HTERT RPE-1 (cell line): ENCODE results near the gene RGMB.

Source experiments
- in situ Hi-C: fragments of 300-500 bp; cut with MboI; formaldehyde crosslinking; loops from 4 replicates; pipeline ENCODE4 v1.14.3; 2020; ENCODE audit warnings: low sequenced_read_pairs

Gene RGMB

DNA sequence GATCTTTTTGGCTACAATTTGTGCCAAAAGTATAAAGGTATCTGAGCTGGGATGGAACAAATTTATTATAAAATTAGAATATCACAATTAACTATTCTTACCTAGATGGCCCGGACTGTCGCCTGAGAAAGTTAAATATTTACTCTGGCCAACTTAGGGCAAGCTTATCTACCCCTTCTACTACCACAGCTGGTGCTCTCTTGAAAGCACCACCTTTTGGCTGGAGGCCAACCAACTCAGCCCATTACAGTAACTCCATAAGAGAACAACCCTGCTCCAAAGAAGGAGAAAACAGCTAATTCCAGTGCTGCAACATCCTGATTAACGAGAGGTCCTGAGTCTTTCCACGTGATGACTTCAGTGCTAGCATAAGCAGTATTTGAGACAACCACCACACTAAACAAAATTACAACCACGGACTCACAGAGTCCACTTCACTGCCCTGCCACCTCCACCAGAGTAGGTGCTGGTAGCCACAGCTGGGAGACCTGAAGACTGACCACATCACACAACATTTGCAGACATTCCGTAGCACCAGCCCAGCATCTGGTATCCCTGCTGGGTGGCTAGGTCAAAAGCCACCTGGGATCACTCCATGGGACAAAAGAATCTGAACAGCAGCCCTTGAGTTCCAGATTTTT, 43.2 kb downstream of the RGMB start:
- in situ Hi-C loops, result no loop called here

DNA sequence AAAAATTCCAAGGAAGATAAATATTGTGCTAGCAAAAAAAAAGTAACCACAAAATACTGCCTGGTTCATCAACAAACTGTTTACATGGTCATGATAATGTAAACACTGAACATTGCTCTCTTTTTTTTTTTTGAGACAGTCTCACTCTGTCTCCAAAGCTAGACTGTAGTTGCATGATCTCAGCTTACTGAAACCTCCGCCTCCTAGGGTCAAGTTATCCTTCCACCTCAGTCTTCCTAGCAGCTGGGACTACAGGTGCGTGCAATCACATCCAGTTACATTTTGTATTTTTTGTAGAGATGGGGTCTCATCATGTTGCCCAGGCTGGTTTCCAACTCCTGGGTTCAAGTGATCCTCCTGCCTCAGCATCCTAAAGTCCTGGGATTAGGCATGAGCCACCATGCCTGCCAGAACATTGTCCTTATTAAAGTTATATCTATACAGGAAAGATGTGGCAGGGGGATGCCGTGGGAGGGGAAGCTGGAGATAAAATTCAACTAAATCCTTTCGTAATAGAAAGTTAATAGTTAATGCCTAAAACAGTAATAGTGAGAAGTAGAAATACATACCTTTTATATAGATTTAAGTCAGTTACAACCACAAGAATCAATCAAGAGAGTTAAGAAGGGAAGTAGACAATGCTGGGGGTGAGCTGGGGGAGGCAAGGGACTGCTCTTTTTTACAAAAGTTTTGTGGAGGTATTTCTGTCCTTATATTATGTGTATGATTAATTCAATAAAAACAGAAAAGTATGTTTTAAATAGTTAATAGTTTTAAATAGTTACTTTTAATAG, 52.3 kb downstream of the RGMB start:
- in situ Hi-C loops, result no loop called here

DNA sequence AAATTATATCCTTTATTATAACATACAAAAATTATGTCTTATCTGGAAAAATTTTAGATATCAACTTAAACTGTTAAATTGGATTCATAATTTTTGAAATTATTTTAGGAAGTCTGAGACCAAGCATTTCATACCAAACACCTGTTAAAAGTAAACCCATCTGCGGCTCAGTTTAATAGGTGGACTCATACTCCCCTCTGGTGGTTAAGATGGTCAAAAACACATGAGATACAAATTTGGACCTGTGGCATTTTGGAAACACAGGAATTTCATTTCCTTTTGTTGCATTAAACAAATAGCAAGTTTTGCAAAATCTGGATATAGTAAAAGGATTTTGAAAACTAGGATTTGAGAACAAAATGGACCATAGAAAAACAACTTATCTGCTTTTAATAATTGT, 53.7 kb downstream of the RGMB start:
- in situ Hi-C loops, result no loop called here

DNA sequence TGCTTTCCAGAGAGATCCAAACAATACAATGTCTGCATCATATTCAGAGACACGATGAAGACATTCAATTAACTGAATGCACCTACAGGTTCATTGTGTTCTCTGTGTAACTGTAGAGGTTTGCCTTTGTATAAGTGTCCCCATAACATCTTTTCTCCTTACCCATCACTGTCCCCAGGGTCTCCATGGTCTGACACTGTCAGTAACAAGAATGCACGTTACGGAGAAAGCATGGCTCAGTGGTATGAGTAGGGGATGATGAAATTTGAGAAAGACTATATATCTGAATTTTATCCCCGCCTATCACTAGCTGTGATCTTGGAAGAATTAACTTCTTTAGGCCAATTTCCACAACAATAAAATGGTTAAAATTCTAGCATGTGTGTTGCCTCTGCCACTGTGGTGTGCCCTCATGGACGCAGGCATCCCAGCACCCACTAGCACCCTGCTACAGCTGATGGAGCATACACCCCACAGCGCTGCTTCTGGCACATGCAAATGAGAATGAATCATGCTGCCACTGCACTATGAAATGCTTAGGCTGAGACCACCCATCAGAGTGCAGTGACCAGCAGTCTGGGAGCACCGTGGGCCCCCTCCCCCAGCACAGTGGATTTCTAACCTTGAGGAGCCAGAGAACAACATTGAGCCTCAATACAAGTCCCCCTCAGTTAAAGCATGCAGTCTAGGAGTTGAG, 54.3 kb downstream of the RGMB start:
- in situ Hi-C loops, result no loop called here

DNA sequence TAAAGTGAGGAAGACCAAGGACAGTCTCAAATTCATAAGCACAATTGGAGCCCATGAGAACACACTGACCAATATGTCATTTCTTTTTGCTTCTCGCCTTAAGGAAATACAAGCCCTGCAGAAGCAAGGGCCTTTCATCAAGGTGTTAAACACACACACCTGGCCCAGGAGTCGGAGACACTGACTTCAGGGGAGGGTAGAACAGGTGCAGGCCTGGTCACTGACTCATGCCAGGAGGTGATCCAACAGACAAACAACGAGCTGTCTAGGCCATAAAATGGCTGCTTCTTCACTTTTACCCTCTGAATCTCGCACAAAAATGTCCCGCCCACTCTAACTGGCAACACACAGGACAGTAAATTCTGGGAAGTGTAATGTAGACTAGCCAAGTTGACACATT, 62.7 kb downstream of the RGMB start:
- in situ Hi-C loops, result no loop called here

DNA sequence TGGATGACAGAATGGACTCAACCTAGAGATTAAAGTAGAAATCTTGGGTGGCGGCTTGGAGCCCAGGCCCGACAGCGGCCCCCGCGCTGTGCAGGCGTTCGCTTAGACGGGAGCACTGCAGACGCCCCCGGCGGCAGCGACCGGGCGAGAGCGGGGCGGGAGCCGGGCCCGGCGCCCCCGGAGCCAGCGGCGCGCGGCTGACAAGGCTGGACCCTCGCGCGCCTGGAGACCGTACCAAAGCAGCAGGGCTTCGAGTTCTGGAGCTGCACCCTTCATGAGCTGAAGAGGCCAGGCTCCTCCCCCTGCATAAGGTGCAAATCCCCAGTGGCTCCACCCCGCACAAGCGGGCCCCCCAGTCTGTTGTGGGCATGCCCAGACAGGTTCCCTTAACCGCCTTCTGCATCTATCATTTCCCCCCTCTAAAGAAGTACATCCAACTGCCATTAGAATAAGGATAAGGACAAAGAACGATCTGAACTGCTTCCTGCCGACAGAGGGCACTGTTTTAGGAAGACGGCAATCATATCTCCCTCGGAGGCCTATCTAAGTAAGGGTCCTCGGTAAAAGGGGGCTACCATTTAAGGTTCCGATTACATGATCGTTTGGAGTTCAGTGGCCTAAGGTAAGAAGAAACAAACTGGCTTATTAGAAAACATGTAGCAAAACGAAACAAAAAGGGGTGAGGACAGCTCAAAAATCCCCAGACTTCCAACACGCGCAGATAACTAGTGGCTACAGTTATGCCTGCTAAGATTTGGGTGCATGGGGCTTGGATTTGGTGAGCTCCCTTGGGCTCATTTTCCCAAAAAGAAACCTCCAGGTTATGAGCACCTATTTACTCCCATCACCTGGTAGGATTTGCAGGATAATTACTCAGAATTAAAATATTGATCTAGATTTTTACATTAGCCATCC, 66.3 kb downstream of the RGMB start:
- in situ Hi-C loops, result no loop called here

DNA sequence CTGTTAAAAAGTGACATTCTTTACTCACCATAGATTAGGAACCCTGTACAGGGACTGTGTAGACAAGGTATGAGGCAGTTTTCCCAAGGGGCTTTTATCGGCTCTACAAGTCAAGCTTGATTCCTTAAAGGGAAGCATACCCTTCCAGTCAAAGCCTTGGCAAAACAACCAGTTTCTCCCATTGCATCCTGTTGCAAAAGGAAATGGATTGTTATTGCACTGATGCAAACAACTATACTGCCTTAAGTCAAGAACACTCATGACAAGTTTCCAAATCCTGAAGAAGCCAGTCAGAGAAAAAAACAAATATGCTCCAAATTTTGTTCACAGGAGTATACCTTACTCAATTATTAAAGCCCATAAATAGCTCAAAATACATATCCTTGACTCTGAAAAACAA, 67.5 kb downstream of the RGMB start:
- in situ Hi-C loops, result no loop called here

DNA sequence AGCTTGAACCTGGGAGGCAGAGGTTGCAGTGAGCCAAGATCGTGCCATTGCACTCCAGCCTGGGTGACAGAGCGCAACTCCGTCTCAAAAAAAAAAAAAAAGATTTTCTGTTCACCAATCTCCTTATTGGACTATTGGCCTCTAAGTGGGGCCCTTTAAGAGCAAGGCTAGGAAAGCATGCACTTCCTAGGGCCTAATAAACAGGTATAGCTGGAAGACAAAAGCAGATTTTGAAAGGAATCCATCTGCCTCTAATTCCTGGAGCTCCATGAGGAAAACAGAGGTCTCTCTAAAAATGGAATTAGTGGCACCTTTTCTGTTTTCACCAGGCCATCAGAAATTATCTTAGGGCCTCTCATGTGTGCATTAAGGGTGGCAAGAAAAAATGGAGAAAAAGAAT, 70.0 kb downstream of the RGMB start:
- in situ Hi-C loops, result no loop called here

DNA sequence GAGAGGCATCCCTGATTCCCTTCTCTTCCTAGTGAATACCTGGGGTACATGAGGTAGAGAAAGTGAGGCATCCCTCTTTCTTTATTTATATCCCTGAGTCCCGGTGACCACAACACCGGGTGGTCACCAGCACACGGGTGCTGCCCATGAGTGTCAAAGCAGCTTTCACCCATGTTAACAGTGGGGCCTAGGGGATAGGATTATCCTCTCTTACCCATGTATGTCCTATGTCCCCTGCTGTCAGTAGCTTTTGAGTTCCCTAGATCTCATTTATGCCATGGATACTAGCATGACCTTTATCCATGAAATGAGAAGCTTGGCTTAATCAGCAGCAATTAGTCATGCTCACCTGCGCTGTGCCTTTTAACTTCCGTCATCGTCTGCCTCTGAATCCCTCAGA, 71.4 kb downstream of the RGMB start:
- in situ Hi-C loops, result no loop called here

DNA sequence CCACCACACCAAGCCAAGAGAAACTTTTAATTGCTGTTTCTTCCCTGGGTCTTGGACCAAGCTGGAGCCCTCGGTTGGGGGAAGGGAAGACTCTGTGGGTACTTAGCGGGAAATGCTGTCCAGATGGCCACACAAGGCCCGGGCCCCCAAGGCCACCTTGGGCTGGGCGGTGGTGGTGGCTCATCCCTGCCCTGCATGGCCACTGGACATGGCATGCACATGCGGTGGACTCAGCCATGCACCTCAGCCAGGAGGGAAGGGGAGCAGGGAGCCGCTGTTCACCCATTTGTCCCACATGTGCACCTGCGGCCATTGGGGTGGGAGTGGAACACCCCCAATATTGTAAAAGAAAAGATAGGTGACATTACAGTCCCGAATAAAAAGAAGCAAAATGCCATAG, 72.4 kb downstream of the RGMB start:
- in situ Hi-C loops, result no loop called here
